Measurements from ENCODE around the gene ASTN2.

ASTN2 gene

DNA sequence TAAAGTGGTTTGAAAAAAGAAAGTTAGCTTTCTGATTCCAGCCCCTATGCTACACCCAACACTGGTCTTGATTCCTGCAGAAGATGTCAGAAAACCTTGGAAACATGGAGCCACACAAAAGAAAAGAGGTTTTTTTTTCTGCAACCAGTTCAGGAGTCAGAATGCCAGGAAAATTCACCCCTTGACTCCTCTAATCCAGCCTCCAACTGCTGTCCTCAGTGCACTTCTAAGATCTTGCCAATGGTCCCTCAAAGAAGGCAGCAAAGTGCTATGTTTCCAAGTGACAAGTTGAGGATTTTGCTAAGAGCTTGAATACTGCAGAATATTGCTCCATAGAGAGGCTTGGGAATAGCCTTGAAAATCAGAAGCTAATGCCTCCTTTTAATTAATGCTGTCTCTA, 617.6 kb downstream of the ASTN2 start:
- Histone ChIP-seq H3K36me3 (ENCODE audit: insufficient read depth, low read length) (no peaks in the 10 kb centered on the region), H3K27me3 (ENCODE audit: control insufficient read depth in 1 of 2, insufficient read depth in 2 of 2, low read length in 2 of 2) (no peaks in the 10 kb centered on the region), H3K9me3 (ENCODE audit: low read length) (no peaks in the 10 kb centered on the region), H3K9ac (ENCODE audit: low read length) (no peak overlapping the region), H3K27ac (ENCODE audit: low read depth, low read length) (no peak overlapping the region), H3K4me3 (ENCODE audit: low read depth in 1 of 2, low read length in 2 of 2) (no peak overlapping the region), H3K4me1 (ENCODE audit: insufficient read depth, low read length) (no peaks in the 10 kb centered on the region)

DNA sequence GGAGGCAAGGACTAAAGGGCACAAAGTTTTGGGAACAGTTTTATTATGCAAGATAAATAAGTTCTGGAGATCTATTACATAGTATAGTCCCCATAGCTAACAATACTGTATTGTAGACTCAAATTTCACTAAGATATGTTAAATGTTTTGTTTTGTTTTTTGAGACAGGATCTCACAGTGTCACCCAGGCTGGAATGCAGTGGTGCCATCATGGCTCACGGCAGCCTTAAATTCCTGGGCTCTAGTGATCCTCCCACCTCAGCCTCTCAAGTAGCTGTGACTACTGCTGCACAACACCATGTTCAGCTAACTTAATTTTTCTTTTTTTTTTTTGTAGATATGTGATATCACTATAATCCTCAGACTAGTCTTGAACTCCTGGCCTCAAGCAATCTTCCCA, 618.2 kb downstream of the ASTN2 start:
- Histone ChIP-seq H3K9me3 (ENCODE audit: low read length) (no peaks in the 10 kb centered on the region), H3K36me3 (ENCODE audit: insufficient read depth, low read length) (no peaks in the 10 kb centered on the region), H3K27ac (ENCODE audit: low read depth, low read length) (no peak overlapping the region), H3K4me3 (ENCODE audit: low read depth in 1 of 2, low read length in 2 of 2) (no peak overlapping the region), H3K9ac (ENCODE audit: low read length) (no peak overlapping the region), H3K4me1 (ENCODE audit: insufficient read depth, low read length) (no peaks in the 10 kb centered on the region), H3K27me3 (ENCODE audit: control insufficient read depth in 1 of 2, insufficient read depth in 2 of 2, low read length in 2 of 2) (no peaks in the 10 kb centered on the region)

- Histone ChIP-seq H3K4me3 (ENCODE audit: low read depth in 1 of 2, low read length in 2 of 2) (no peak overlapping the region), H3K27me3 (ENCODE audit: control insufficient read depth in 1 of 2, insufficient read depth in 2 of 2, low read length in 2 of 2) (no peaks in the 10 kb centered on the region), H3K27ac (ENCODE audit: low read depth, low read length) (no peak overlapping the region), H3K4me1 (ENCODE audit: insufficient read depth, low read length) (no peaks in the 10 kb centered on the region), H3K9ac (ENCODE audit: low read length) (no peak overlapping the region), H3K36me3 (ENCODE audit: insufficient read depth, low read length) (no peaks in the 10 kb centered on the region), H3K9me3 (ENCODE audit: low read length) (no peaks in the 10 kb centered on the region)
Measured at GRCh38 chr9:116795821-116796220, 619.0 kb downstream of the ASTN2 start.

GRCh38 chr9:116792271-116792670, 622.6 kb downstream of the ASTN2 start:
- Histone ChIP-seq H3K36me3 (ENCODE audit: insufficient read depth, low read length) (no peaks in the 10 kb centered on the region), H3K9me3 (ENCODE audit: low read length) (no peaks in the 10 kb centered on the region), H3K27ac (ENCODE audit: low read depth, low read length) (no peak overlapping the region), H3K4me3 (ENCODE audit: low read depth in 1 of 2, low read length in 2 of 2) (no peak overlapping the region), H3K4me1 (ENCODE audit: insufficient read depth, low read length) (no peaks in the 10 kb centered on the region), H3K27me3 (ENCODE audit: control insufficient read depth in 1 of 2, insufficient read depth in 2 of 2, low read length in 2 of 2) (no peaks in the 10 kb centered on the region), H3K9ac (ENCODE audit: low read length) (no peak overlapping the region)

DNA sequence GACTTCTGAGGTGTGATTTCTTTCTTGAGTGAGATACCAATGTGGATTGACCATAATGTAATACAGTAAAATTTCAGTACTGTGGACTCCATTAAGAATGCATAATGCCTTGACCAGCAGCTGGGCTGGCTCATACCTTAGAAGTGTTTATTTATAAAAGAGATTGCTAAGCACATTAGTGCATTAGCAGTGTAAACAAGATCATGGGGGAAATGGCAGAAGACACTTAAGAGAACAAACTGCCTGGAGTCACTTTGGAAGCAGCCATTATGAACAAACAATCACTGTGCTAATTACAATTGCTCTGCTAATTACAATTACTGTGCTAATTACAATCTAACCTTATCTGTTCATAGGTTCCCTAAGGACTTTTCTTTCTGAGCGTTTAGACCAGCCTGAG, 623.5 kb downstream of the ASTN2 start:
- Histone ChIP-seq H3K27me3 (ENCODE audit: control insufficient read depth in 1 of 2, insufficient read depth in 2 of 2, low read length in 2 of 2) (no peaks in the 10 kb centered on the region), H3K4me3 (ENCODE audit: low read depth in 1 of 2, low read length in 2 of 2) (no peak overlapping the region), H3K27ac (ENCODE audit: low read depth, low read length) (no peak overlapping the region), H3K9ac (ENCODE audit: low read length) (no peak overlapping the region), H3K36me3 (ENCODE audit: insufficient read depth, low read length) (no peaks in the 10 kb centered on the region), H3K9me3 (ENCODE audit: low read length) (no peaks in the 10 kb centered on the region), H3K4me1 (ENCODE audit: insufficient read depth, low read length) (no peaks in the 10 kb centered on the region)

DNA sequence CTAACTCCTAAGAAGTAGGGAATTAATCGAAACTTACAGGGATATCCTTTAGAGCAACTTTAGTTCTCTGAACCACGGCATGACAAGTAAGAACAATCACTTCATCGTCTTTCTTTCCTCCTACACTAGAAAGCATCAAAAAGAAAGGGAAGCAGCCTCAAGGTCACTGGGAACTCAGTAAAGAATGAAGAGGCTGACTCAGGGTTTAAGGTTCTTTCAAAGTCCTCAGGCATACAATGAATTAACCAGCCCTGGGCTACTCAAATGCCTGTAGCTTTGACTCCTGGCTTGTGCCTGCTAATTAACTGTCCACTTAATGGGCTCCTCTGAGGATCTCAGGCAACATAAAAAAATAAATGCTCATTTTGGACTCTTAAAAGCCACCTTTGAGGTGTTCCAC, 625.8 kb downstream of the ASTN2 start:
- Histone ChIP-seq H3K27ac (ENCODE audit: low read depth, low read length) (no peak overlapping the region), H3K9me3 (ENCODE audit: low read length) (no peaks in the 10 kb centered on the region), H3K27me3 (ENCODE audit: control insufficient read depth in 1 of 2, insufficient read depth in 2 of 2, low read length in 2 of 2) (no peaks in the 10 kb centered on the region), H3K9ac (ENCODE audit: low read length) (no peak overlapping the region), H3K4me1 (ENCODE audit: insufficient read depth, low read length) (no peaks in the 10 kb centered on the region), H3K36me3 (ENCODE audit: insufficient read depth, low read length) (no peaks in the 10 kb centered on the region), H3K4me3 (ENCODE audit: low read depth in 1 of 2, low read length in 2 of 2) (no peak overlapping the region)

DNA sequence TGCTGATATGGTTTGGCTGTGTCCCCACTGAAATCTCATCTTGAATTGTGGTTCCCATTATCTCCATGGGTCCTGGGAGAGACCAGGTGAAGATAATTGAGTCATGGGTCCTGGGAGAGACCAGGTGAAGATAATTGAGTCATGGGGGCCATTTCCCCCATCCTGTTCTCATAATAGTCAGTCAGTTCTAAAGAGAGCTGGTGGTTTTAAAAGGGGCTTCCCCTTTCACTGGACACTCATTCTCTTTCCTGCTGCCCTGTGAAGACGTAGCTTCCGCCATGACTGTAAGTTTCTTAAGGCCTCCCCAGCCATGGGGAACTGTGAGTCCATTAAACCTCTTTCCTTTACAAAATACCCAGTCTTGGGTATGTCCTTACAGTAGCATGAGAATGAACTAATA, 628.1 kb downstream of the ASTN2 start:
- Histone ChIP-seq H3K27ac (ENCODE audit: low read depth, low read length) (no peak overlapping the region), H3K4me3 (ENCODE audit: low read depth in 1 of 2, low read length in 2 of 2) (no peak overlapping the region), H3K9me3 (ENCODE audit: low read length) (no peaks in the 10 kb centered on the region), H3K27me3 (ENCODE audit: control insufficient read depth in 1 of 2, insufficient read depth in 2 of 2, low read length in 2 of 2) (no peaks in the 10 kb centered on the region), H3K9ac (ENCODE audit: low read length) (no peak overlapping the region), H3K4me1 (ENCODE audit: insufficient read depth, low read length) (no peaks in the 10 kb centered on the region), H3K36me3 (ENCODE audit: insufficient read depth, low read length) (no peaks in the 10 kb centered on the region)

GRCh38 chr9:116777116-116777515, 637.7 kb downstream of the ASTN2 start:
- Histone ChIP-seq H3K9me3 (ENCODE audit: low read length) (no peaks in the 10 kb centered on the region), H3K9ac (ENCODE audit: low read length) (no peak overlapping the region), H3K27ac (ENCODE audit: low read depth, low read length) (no peak overlapping the region), H3K36me3 (ENCODE audit: insufficient read depth, low read length) (no peaks in the 10 kb centered on the region), H3K4me1 (ENCODE audit: insufficient read depth, low read length) (no peaks in the 10 kb centered on the region), H3K27me3 (ENCODE audit: control insufficient read depth in 1 of 2, insufficient read depth in 2 of 2, low read length in 2 of 2) (no peaks in the 10 kb centered on the region), H3K4me3 (ENCODE audit: low read depth in 1 of 2, low read length in 2 of 2) (no peak overlapping the region)

DNA sequence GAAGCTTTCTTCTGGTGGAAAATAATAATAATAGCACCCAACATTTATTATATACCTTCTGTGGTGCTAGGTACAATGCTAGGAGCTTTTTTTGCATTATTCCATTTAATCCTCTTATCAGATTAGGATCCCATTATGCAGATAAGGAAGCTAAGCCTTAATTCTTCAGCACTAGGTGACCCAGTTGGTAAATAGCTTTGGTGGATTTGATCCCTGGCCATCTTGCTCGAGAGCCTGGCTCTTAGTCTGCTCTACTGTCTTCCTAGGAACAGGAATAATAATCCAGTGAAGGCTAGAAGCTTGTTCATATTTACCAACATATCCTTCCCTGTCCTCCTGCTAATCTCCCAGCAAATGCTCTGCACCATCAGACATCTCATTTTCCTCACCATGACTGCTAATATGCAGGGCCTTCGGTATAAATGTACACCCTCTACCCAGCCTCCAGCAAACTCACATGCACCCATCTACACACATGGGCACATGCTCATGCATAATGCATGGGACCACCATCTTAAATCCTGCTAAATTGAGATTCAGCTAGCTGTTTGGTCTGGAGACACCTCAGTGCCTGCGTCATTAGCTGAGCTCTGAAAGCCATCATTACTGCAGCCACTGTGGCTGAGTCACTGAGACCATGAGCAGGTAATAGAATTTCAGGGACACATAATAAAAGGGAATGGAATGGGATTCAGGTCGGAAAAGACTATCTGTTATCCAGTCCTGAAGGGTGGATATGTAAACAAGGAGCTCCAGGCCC, 640.3 kb downstream of the ASTN2 start:
- Histone ChIP-seq H3K4me1 (ENCODE audit: insufficient read depth, low read length) (no peaks in the 10 kb centered on the region), H3K9me3 (ENCODE audit: low read length) (no peaks in the 10 kb centered on the region), H3K9ac (ENCODE audit: low read length) (no peak overlapping the region), H3K27ac (ENCODE audit: low read depth, low read length) (no peak overlapping the region), H3K4me3 (ENCODE audit: low read depth in 1 of 2, low read length in 2 of 2) (no peak overlapping the region), H3K27me3 (ENCODE audit: control insufficient read depth in 1 of 2, insufficient read depth in 2 of 2, low read length in 2 of 2) (no peaks in the 10 kb centered on the region), H3K36me3 (ENCODE audit: insufficient read depth, low read length) (no peaks in the 10 kb centered on the region)

GRCh38 chr9:116767219-116767618, 647.6 kb downstream of the ASTN2 start:
- Histone ChIP-seq H3K36me3 (ENCODE audit: insufficient read depth, low read length) (no peaks in the 10 kb centered on the region), H3K27ac (ENCODE audit: low read depth, low read length) (no peak overlapping the region), H3K27me3 (ENCODE audit: control insufficient read depth in 1 of 2, insufficient read depth in 2 of 2, low read length in 2 of 2) (no peaks in the 10 kb centered on the region), H3K4me1 (ENCODE audit: insufficient read depth, low read length) (no peaks in the 10 kb centered on the region), H3K9ac (ENCODE audit: low read length) (no peak overlapping the region), H3K4me3 (ENCODE audit: low read depth in 1 of 2, low read length in 2 of 2) (no peak overlapping the region), H3K9me3 (ENCODE audit: low read length) (no peaks in the 10 kb centered on the region)

DNA sequence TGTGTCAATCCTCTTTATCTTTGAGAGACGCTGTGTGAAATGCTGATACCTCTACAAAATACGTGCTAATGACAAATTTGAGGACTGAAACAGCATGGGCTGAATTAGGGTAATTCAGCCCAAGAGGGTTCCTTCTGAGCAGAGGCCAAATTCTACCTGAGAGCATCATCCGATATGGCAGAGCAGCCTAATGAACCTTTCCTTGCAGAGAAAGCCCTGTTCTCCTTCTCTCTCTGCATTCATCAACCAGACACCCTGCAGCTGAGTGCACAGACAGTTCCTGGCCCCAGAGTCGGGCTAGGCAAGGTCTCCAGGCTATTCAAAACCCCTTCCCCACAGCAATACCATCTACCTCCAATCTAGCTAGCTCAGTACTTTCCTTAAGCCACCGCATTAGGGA, 649.8 kb downstream of the ASTN2 start:
- H3K4me3 ChIP-seq (ENCODE audit: low read depth in 1 of 2, low read length in 2 of 2), result no peak overlapping the region
- H3K27me3 ChIP-seq (ENCODE audit: control insufficient read depth in 1 of 2, insufficient read depth in 2 of 2, low read length in 2 of 2), result no peaks in the 10 kb centered on the region
- H3K9ac ChIP-seq (ENCODE audit: low read length), result no peak overlapping the region
- no peaks in the 10 kb centered on the region for H3K4me1 ChIP-seq (ENCODE audit: insufficient read depth, low read length)
- H3K36me3 ChIP-seq (ENCODE audit: insufficient read depth, low read length), result no peaks in the 10 kb centered on the region
- H3K9me3 ChIP-seq (ENCODE audit: low read length), result no peaks in the 10 kb centered on the region
- H3K27ac ChIP-seq (ENCODE audit: low read depth, low read length), result no peak overlapping the region

DNA sequence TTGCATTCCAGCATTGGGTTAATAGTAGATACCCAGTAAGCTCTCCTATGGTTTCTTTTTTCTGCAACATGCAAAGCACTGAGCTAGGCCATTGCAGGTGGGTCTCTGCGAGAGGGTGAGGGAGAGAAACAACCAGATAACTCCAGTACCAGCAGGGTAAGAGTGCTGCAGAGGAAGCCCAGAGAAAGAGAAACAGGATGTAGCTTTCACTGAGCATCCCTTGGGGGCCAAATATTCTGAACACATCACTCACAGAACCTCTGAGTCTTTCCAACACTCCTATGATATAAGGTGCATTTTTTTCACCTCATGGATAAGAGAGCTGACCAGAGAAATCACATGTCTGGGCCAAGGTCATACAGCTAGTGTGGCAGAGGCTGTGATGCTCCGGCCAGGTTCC, 651.1 kb downstream of the ASTN2 start:
- H3K27ac ChIP-seq (ENCODE audit: low read depth, low read length), result no peak overlapping the region
- no peaks in the 10 kb centered on the region for H3K4me1 ChIP-seq (ENCODE audit: insufficient read depth, low read length)
- no peaks in the 10 kb centered on the region for H3K27me3 ChIP-seq (ENCODE audit: control insufficient read depth in 1 of 2, insufficient read depth in 2 of 2, low read length in 2 of 2)
- H3K36me3 ChIP-seq (ENCODE audit: insufficient read depth, low read length), result no peaks in the 10 kb centered on the region
- no peak overlapping the region for H3K4me3 ChIP-seq (ENCODE audit: low read depth in 1 of 2, low read length in 2 of 2)
- no peaks in the 10 kb centered on the region for H3K9me3 ChIP-seq (ENCODE audit: low read length)
- no peak overlapping the region for H3K9ac ChIP-seq (ENCODE audit: low read length)

Measured in muscle layer of colon (tissue), 2 donors.